Mucosa of rectum (tissue), 2 donors: Measurements from ENCODE around the gene SNRPD2.
"Not testable (repeated sequence)": the region's sequence is repeated elsewhere in the genome, so short reads cannot be mapped to it uniquely, and the experiment has no call there.

Source experiments
- H3K27ac ChIP-seq, 2 donors: one replicate each; pipeline ENCODE4 v1.7.0; 2013; ENCODE audit warnings: inconsistent platforms in 2 of 2, low read depth in 2 of 2, low read length in 2 of 2
- H3K27me3 ChIP-seq, 2 donors: one replicate each; pipeline ENCODE4 v1.7.0; 2013; ENCODE audit warnings: low read length in 2 of 2; ENCODE audit not compliant: control insufficient read depth in 2 of 2, insufficient read depth in 2 of 2
- H3K36me3 ChIP-seq, 2 donors: one replicate each; pipeline ENCODE4 v1.7.0; 2013; ENCODE audit warnings: low read length in 2 of 2; ENCODE audit not compliant: control insufficient read depth in 2 of 2, insufficient read depth in 2 of 2
- H3K4me1 ChIP-seq, 2 donors: one replicate each; pipeline ENCODE4 v1.7.0; 2013; ENCODE audit warnings: low read length in 2 of 2, mild to moderate bottlenecking in 1 of 2; ENCODE audit not compliant: control insufficient read depth in 2 of 2, insufficient read depth in 2 of 2
- H3K4me3 ChIP-seq, 2 donors: one replicate each; pipeline ENCODE4 v1.7.0; 2013; ENCODE audit warnings: low read length in 2 of 2
- H3K9ac ChIP-seq, 2 donors: one replicate each; pipeline ENCODE4 v1.7.0; 2013; ENCODE audit warnings: low read length in 2 of 2, low read depth in 1 of 2, mild to moderate bottlenecking in 1 of 2
- H3K9me3 ChIP-seq, 2 donors: one replicate each; pipeline ENCODE4 v1.7.0; 2013; ENCODE audit warnings: low read length in 2 of 2; ENCODE audit not compliant: control insufficient read depth in 2 of 2
- donor health status: healthy.
- donor health status: Normal muscosa, but diverticular disease.

SNRPD2 gene

DNA sequence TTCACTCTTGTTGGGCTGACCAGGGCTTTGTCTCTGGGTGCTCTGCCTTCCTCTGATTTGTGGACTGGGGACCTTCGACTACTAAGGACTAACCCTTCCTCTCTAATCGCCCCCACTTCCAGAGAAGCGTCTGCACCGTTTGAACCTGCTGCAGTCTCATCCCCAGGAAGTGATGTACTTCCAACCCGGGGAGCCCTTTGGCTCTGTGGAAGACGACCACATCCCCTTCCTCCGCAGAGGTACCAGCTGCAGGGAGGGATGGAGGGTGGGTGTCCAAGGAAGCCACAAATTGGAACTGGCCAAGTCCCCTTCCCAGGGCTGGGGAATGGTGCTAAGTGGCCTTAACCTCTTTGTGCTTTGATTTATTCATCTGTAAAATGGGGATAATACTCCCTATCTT is 9.9 kb upstream of the SNRPD2 start:
- Histone ChIP-seq H3K9me3 (no peaks in the 10 kb centered on the region), H3K36me3 (peaks cover 3 to 6% of the 10 kb centered on the region in 2 donors), H3K27me3 (no peaks in the 10 kb centered on the region), H3K4me3 (no peak overlapping the region), H3K9ac (no peak overlapping the region), H3K27ac (no peak overlapping the region), H3K4me1 (no peaks in the 10 kb centered on the region)

- H3K9me3 ChIP-seq: no peaks in the 10 kb centered on the region
- H3K36me3 ChIP-seq: peaks cover 2 to 12% of the 10 kb centered on the region in 2 donors
- H3K9ac ChIP-seq: peak overlapping the region; percentile 91
- H3K27ac ChIP-seq: peak overlapping the region; percentile 89 to 90
- H3K4me3 ChIP-seq: peak overlapping the region; percentile 88 to 93
- H3K27me3 ChIP-seq: no peaks in the 10 kb centered on the region
- peaks cover 8 to 10% of the 10 kb centered on the region in 2 donors for H3K4me1 ChIP-seq
These were observed 1.5 kb upstream of the SNRPD2 start for GRCh38 chr19:45693106-45693788.

GRCh38 chr19:45692187-45693105 is 693 bp upstream of the SNRPD2 start, which contains the start of gene QPCTL:
Gene QPCTL (plus strand): TSS chr19:45692666. CDS start chr19:45692704, 38 bp downstream.
- no peaks in the 10 kb centered on the region for H3K27me3 ChIP-seq
- H3K9me3 ChIP-seq: no peaks in the 10 kb centered on the region
- H3K9ac ChIP-seq: peak within 1 kb of the TSS; percentile 91
- H3K36me3 ChIP-seq: peaks cover 8 to 19% of the 10 kb centered on the region in 2 donors
- peaks cover 8 to 10% of the 10 kb centered on the region in 2 donors for H3K4me1 ChIP-seq
- H3K4me3 ChIP-seq: peak within 1 kb of the TSS; percentile 88 to 93
- peak within 1 kb of the TSS; percentile 89 to 90 for H3K27ac ChIP-seq

DNA sequence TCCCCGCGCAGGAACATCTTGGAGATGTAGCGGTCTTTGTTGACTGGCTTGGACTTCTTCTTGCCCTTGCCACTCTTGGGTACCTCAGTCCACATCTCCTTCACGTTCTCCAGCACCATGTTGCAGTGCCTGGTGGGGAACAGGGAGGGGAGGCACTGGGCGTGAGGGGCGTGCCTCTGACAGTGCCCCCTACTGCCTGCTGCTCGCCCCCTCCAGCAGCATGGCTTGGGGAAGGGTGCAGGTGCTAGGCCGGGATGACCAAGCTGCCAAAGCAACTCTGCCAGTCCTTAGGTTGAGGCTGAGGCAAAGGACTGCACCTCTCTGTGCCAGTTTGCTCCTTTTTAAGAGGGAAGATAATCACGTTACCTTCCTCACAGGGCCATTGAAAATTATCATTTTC is 4.2 kb downstream of the SNRPD2 start:
- no peak overlapping the region for H3K9ac ChIP-seq
- peaks cover 14 to 35% of the 10 kb centered on the region in 2 donors for H3K36me3 ChIP-seq
- no peak overlapping the region for H3K27ac ChIP-seq
- no peaks in the 10 kb centered on the region for H3K27me3 ChIP-seq
- H3K4me3 ChIP-seq: no peak overlapping the region
- no peaks in the 10 kb centered on the region for H3K9me3 ChIP-seq
- no peaks in the 10 kb centered on the region for H3K4me1 ChIP-seq

DNA sequence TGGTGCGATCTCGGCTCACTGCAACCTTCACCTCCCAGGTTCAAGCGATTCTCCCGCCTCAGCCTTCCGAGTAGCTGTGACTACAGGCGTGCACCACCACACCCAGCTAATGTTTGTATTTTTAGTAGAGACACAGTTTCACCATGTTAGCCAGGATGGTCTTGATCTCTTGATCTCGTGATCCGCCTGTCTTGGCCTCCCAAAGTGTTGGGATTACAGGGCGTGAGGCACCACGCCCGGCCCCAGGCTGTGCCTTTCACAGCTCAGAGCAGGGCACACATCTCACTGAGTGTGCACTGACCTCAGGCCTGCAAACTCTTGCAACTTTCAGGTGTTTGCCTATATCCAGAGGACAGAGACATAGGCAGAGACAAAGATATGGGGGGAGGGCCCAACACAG is 6.7 kb downstream of the SNRPD2 start:
- H3K4me1 ChIP-seq, H3K9ac ChIP-seq, H3K4me3 ChIP-seq, H3K27ac ChIP-seq, H3K27me3 ChIP-seq, H3K9me3 ChIP-seq: not testable (repeated sequence)
- H3K36me3 ChIP-seq: peaks cover 14 to 35% of the 10 kb centered on the region in 2 donors

GRCh38 chr19:45682908-45683307 is 8.8 kb downstream of the SNRPD2 start:
- no peak overlapping the region for H3K4me3 ChIP-seq
- peaks cover 0 to 4% of the 10 kb centered on the region in 2 donors for H3K27me3 ChIP-seq
- H3K36me3 ChIP-seq: peaks cover 10 to 25% of the 10 kb centered on the region in 2 donors
- H3K9me3 ChIP-seq: no peaks in the 10 kb centered on the region
- H3K27ac ChIP-seq: no peak overlapping the region
- H3K9ac ChIP-seq: no peak overlapping the region
- H3K4me1 ChIP-seq: peaks cover 3 to 11% of the 10 kb centered on the region in 2 donors

DNA sequence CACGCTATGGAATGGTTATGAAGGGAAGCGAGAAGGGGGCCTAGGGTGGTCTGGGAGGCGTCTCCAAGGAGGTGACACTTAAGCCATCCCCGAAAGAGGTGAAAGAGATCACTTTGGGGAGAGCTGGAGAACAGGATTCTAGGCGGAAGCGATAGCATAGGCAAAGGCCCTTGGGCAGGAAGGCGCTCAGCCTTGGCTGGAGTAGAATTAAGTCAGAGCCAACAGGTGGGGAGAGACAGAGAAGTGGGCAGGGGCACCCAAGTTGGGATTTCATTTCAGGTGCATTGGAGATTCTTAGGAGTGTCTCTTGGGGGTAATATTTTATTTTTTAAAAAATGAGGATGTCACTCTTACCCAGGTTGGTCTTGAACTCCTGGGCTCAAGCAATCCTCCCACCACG is 9.6 kb downstream of the SNRPD2 start:
- Histone ChIP-seq H3K4me1 (peaks cover 9 to 15% of the 10 kb centered on the region in 2 donors), H3K36me3 (peaks cover 3 to 17% of the 10 kb centered on the region in 2 donors), H3K9me3 (no peaks in the 10 kb centered on the region), H3K27me3 (peaks cover 0 to 5% of the 10 kb centered on the region in 2 donors), H3K27ac (peak overlapping the region; percentile 77 to 81), H3K4me3 (peak overlapping the region; percentile 43 to 63), H3K9ac (peak overlapping the region; percentile 47 to 70)

- peak overlapping the region; percentile 43 to 63 for H3K4me3 ChIP-seq
- H3K9me3 ChIP-seq: no peaks in the 10 kb centered on the region
- H3K9ac ChIP-seq: peak overlapping the region; percentile 47 to 70
- peaks cover 13 to 15% of the 10 kb centered on the region in 2 donors for H3K4me1 ChIP-seq
- H3K27me3 ChIP-seq: peaks cover 0 to 8% of the 10 kb centered on the region in 2 donors
- peaks cover 0 to 16% of the 10 kb centered on the region in 2 donors for H3K36me3 ChIP-seq
- H3K27ac ChIP-seq: peak overlapping the region; percentile 77 to 81
These were observed 10.2 kb downstream of the SNRPD2 start for GRCh38 chr19:45681391-45682015.

DNA sequence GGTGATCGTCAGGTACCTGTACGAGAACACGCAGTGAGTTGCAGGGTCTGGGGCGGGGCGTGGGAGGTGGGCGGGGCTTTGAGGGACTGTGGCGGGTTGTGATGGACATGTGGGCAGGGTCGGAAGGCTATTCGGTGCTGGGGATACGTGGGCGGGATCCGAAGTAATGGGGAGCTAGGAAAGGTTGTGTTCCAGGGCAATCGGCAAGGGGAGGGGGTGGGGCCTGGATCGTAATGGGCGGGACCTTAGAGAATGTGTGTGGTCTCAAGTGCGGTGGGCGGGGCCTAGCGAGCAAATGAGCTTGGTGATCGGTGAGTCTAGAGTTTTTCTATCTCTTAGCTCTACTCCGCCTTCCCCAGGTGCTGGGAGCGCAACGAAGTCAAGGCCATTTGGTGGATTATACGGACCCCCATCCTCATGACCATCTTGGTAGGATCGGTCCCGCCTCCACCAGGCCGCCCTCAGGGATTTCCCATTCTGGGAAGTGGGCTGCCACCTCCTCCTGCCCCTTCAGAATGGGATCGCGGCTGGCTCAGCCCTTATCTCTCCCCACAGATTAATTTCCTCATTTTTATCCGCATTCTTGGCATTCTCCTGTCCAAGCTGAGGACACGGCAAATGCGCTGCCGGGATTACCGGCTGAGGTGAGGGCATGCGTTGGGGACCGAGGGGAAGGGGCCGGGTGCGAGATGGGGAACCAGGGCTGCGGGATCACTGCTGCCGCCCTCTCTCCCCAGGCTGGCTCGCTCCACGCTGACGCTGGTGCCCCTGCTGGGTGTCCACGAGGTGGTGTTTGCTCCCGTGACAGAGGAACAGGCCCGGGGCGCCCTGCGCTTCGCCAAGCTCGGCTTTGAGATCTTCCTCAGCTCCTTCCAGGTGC is 14.2 kb downstream of the SNRPD2 start:
- Histone ChIP-seq H3K27me3 (peaks cover 0 to 8% of the 10 kb centered on the region in 2 donors), H3K9me3 (no peaks in the 10 kb centered on the region), H3K27ac (peak overlapping the region in 1 of 2 donors; percentile 3), H3K9ac (peak overlapping the region in 1 of 2 donors; percentile 31), H3K4me1 (peaks cover 13 to 15% of the 10 kb centered on the region in 2 donors), H3K36me3 (no peaks in the 10 kb centered on the region), H3K4me3 (peak overlapping the region; percentile 33 to 58)
